ENCODE measurements around the gene POFUT2. TPM values are rescaled to one million over a fixed set of nuclear protein-coding genes. Genes with fewer than 3 reads are reported as not detected.

POFUT2 gene
- total and polyA plus RNA-seq, 4 donors = 17.9 to 35.7 (median 26.1) TPM

GRCh38 chr21:45250914-45251634 lies 36.6 kb downstream of the POFUT2 start:
- ATAC-seq (ENCODE audit: insufficient read depth, low FRiP score) (no peak), DNase-seq (no peak)
- no peak overlapping the region for H3K4me3 ChIP-seq
- H3K36me3 ChIP-seq (ENCODE audit: control insufficient read depth in 4 of 4, insufficient read depth in 4 of 4, low read length in 4 of 4) = no peaks in the 10 kb centered on the region
- H3K27me3 ChIP-seq (ENCODE audit: control insufficient read depth in 3 of 3, insufficient read depth in 3 of 3, low read length in 2 of 3) = peaks cover 0 to 11% (median 0%) of the 10 kb centered on the region in 3 donors
- H3K9me3 ChIP-seq (ENCODE audit: control insufficient read depth in 4 of 4, insufficient read depth in 3 of 4, low read length in 3 of 4) = no peaks in the 10 kb centered on the region
- WGBS, 2 donors = 75 to 94% methylated on average over 14 of the region's 14 CpGs
- no peak overlapping the region for H3K27ac ChIP-seq (ENCODE audit: low read depth in 1 of 2, low read length in 1 of 2)
- no peak for TF ChIP-seq CTCF (IDR thresholded peaks at IDR 0.05; ENCODE audit: control extremely low read depth, extremely low read depth)
- H3K9ac ChIP-seq (ENCODE audit: insufficient read depth in 1 of 2, low read length in 2 of 2) = no peak overlapping the region
- peaks cover 0 to 6% (median 0%) of the 10 kb centered on the region in 5 donors for H3K4me1 ChIP-seq (ENCODE audit: control insufficient read depth in 5 of 5, insufficient read depth in 5 of 5, low read length in 5 of 5)

- Histone ChIP-seq H3K9me3 (ENCODE audit: control insufficient read depth in 4 of 4, insufficient read depth in 3 of 4, low read length in 3 of 4) (no peaks in the 10 kb centered on the region), H3K27ac (ENCODE audit: low read depth in 1 of 2, low read length in 1 of 2) (no peak overlapping the region), H3K36me3 (ENCODE audit: control insufficient read depth in 4 of 4, insufficient read depth in 4 of 4, low read length in 4 of 4) (no peaks in the 10 kb centered on the region), H3K4me1 (ENCODE audit: control insufficient read depth in 5 of 5, insufficient read depth in 5 of 5, low read length in 5 of 5) (peaks cover 0 to 6% (median 0%) of the 10 kb centered on the region in 5 donors), H3K9ac (ENCODE audit: insufficient read depth in 1 of 2, low read length in 2 of 2) (no peak overlapping the region), H3K4me3 (no peak overlapping the region), H3K27me3 (ENCODE audit: control insufficient read depth in 3 of 3, insufficient read depth in 3 of 3, low read length in 2 of 3) (peaks cover 0 to 11% (median 0%) of the 10 kb centered on the region in 3 donors)
- DNase-seq (no peak), ATAC-seq (ENCODE audit: insufficient read depth, low FRiP score) (no peak)
- WGBS, 2 donors = 82 to 91% methylated on average over 3 of the region's 3 CpGs
- TF ChIP-seq CTCF (IDR thresholded peaks at IDR 0.05; ENCODE audit: control extremely low read depth, extremely low read depth) = no peak
These were observed 37.4 kb downstream of the POFUT2 start for GRCh38 chr21:45250272-45250671.

- H3K4me1 ChIP-seq (ENCODE audit: control insufficient read depth in 5 of 5, insufficient read depth in 5 of 5, low read length in 5 of 5) = peaks cover 0 to 6% (median 0%) of the 10 kb centered on the region in 5 donors
- H3K4me3 ChIP-seq = no peak overlapping the region
- TF ChIP-seq CTCF (IDR thresholded peaks at IDR 0.05; ENCODE audit: control extremely low read depth, extremely low read depth) = no peak
- no peak overlapping the region for H3K9ac ChIP-seq (ENCODE audit: insufficient read depth in 1 of 2, low read length in 2 of 2)
- H3K36me3 ChIP-seq (ENCODE audit: control insufficient read depth in 4 of 4, insufficient read depth in 4 of 4, low read length in 4 of 4) = no peaks in the 10 kb centered on the region
- WGBS, 2 donors = 92 to 97% methylated on average over 6 of the region's 6 CpGs
- DNase-seq = no peak
- H3K27me3 ChIP-seq (ENCODE audit: control insufficient read depth in 3 of 3, insufficient read depth in 3 of 3, low read length in 2 of 3) = peaks cover 0 to 11% (median 0%) of the 10 kb centered on the region in 3 donors
- peaks cover 0 to 5% (median 0%) of the 10 kb centered on the region in 4 donors for H3K9me3 ChIP-seq (ENCODE audit: control insufficient read depth in 4 of 4, insufficient read depth in 3 of 4, low read length in 3 of 4)
- no peak overlapping the region for H3K27ac ChIP-seq (ENCODE audit: low read depth in 1 of 2, low read length in 1 of 2)
- ATAC-seq (ENCODE audit: insufficient read depth, low FRiP score) = no peak
These were observed 38.1 kb downstream of the POFUT2 start for GRCh38 chr21:45249626-45250025.
